ENCODE data around the gene OGFOD1. TPM values are rescaled to one million over a fixed set of nuclear protein-coding genes. Genes with fewer than 3 reads are reported as not detected.
A peak's percentile ranks its signal among the peaks of the same experiment; 100 is the strongest.

OGFOD1 gene
- polyA plus RNA-seq, 1 donor (not counting 4 experiments of a cell fraction or from before 2014, with no cell fraction given): 70.5 TPM

DNA sequence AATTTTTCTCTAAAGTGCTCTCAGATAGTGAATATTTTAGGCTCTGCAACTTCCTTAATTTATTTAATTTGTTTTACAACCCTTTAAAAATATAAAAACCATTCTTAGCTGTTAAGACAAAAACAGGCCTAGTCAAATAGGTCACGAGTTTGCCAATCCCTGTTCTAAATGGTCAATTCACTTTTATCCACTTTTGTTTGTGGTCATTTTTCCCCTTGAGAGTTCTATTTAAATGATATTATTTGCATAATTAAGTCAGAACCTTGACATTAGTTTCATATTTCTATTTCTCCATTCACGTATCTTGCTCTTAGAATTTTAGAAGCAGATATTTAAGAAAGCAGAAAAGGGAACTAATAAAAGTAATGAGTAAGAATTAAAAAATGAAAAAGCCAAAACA, 30.0 kb upstream of the OGFOD1 start:
- no peak for FAIRE-seq
- H3K4me1 ChIP-seq (ENCODE audit: control insufficient read depth, extremely low read depth, insufficient read depth, low read length): peaks cover 31% of the 10 kb centered on the region
- dilution Hi-C loops (cut with MboI; ENCODE audit: extremely low pct_ligation_motif_present, low sequenced_read_pairs): no loop called here
- H3K9ac ChIP-seq (ENCODE audit: control insufficient read depth, extremely low read depth, insufficient read depth, low read length): no peak overlapping the region
- no peaks in the 10 kb centered on the region for H3K9me1 ChIP-seq (ENCODE audit: control insufficient read depth, extremely low read depth, insufficient read depth, low read length)
- H4K20me1 ChIP-seq (ENCODE audit: control insufficient read depth, extremely low read depth, insufficient read depth, low read length): no peaks in the 10 kb centered on the region
- H3K36me3 ChIP-seq (ENCODE audit: control insufficient read depth in 2 of 2, extremely low read depth in 1 of 2, insufficient read depth in 2 of 2, low read length in 2 of 2): no peaks in the 10 kb centered on the region
- DNase-seq (ENCODE audit: low read depth, low spot score): no peak
- no peak overlapping the region for H3K27ac ChIP-seq (ENCODE audit: control insufficient read depth, insufficient read depth, low read length)
- H3K27me3 ChIP-seq (ENCODE audit: control insufficient read depth, extremely low read depth, insufficient read depth, low read length): no peaks in the 10 kb centered on the region
- TF ChIP-seq, protein P1, sequence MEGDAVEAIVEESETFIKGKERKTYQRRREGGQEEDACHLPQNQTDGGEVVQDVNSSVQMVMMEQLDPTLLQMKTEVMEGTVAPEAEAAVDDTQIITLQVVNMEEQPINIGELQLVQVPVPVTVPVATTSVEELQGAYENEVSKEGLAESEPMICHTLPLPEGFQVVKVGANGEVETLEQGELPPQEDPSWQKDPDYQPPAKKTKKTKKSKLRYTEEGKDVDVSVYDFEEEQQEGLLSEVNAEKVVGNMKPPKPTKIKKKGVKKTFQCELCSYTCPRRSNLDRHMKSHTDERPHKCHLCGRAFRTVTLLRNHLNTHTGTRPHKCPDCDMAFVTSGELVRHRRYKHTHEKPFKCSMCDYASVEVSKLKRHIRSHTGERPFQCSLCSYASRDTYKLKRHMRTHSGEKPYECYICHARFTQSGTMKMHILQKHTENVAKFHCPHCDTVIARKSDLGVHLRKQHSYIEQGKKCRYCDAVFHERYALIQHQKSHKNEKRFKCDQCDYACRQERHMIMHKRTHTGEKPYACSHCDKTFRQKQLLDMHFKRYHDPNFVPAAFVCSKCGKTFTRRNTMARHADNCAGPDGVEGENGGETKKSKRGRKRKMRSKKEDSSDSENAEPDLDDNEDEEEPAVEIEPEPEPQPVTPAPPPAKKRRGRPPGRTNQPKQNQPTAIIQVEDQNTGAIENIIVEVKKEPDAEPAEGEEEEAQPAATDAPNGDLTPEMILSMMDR (optimal IDR thresholded peaks at IDR 0.05 in 1 of 3, IDR thresholded peaks at IDR 0.05 in 1 of 3, conservative IDR thresholded peaks at IDR 0.05 in 1 of 3; ENCODE audit: extremely low read depth in 1 of 3, insufficient read depth in 2 of 3, low read length in 3 of 3): no peak
- TF ChIP-seq EZH2 (IDR thresholded peaks at IDR 0.05; ENCODE audit: low read length): no peak
- no peak overlapping the region for H3K4me2 ChIP-seq (ENCODE audit: control insufficient read depth, extremely low read depth, insufficient read depth, low read depth, low read length)
- no peak overlapping the region for H2AFZ ChIP-seq (ENCODE audit: control insufficient read depth, low read length)
- H3K4me3 ChIP-seq (ENCODE audit: control insufficient read depth in 2 of 3, extremely low read depth in 1 of 3, insufficient read depth in 2 of 3, low read depth in 1 of 3, low read length in 3 of 3): no peak overlapping the region
- H3K9me3 ChIP-seq (ENCODE audit: control insufficient read depth, low read depth, low read length): no peaks in the 10 kb centered on the region
- peaks cover 70% of the 10 kb centered on the region for H3K79me2 ChIP-seq (ENCODE audit: control insufficient read depth, insufficient read depth, low read length)

DNA sequence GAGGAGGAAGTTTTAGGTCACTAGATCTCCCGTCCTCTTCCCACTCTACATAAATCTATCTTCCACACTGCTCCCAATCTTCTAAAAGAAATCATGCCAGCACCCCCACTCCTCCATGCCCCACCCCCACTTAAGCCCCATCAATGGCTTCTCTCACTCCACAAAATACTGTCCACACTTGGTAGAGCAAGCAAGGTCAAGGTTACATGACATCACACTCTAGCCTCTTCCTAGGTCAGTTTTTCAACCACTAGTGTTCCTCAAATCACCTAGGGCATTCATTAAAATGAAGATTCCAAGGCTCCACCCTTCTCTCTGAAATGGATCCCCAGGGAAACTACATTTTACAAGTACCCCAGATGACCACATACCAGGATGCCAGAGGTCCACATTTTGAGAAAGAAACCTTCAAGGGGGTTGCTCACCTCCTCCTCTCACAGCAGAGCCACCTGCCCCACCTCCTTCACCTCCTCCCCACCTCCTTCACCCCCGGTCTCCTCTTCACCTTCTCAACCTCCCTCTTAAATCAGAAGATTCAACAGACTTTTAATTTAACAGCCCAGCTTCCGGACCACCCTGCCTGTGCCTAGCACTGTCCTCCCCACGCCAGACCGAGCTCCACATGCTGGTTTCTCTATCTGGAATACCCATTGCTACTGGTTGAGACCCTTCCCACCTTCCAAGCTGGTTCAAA, 29.2 kb upstream of the OGFOD1 start:
- H3K4me3 ChIP-seq (ENCODE audit: control insufficient read depth in 2 of 3, extremely low read depth in 1 of 3, insufficient read depth in 2 of 3, low read depth in 1 of 3, low read length in 3 of 3): no peak overlapping the region
- no peaks in the 10 kb centered on the region for H3K9me1 ChIP-seq (ENCODE audit: control insufficient read depth, extremely low read depth, insufficient read depth, low read length)
- DNase-seq (ENCODE audit: low read depth, low spot score): no peak
- TF ChIP-seq, protein P1 (optimal IDR thresholded peaks at IDR 0.05 in 1 of 3, IDR thresholded peaks at IDR 0.05 in 1 of 3, conservative IDR thresholded peaks at IDR 0.05 in 1 of 3; ENCODE audit: extremely low read depth in 1 of 3, insufficient read depth in 2 of 3, low read length in 3 of 3): no peak
- TF ChIP-seq EZH2 (IDR thresholded peaks at IDR 0.05; ENCODE audit: low read length): no peak
- H3K36me3 ChIP-seq (ENCODE audit: control insufficient read depth in 2 of 2, extremely low read depth in 1 of 2, insufficient read depth in 2 of 2, low read length in 2 of 2): no peaks in the 10 kb centered on the region
- H3K9ac ChIP-seq (ENCODE audit: control insufficient read depth, extremely low read depth, insufficient read depth, low read length): no peak overlapping the region
- no peak overlapping the region for H2AFZ ChIP-seq (ENCODE audit: control insufficient read depth, low read length)
- no peaks in the 10 kb centered on the region for H3K27me3 ChIP-seq (ENCODE audit: control insufficient read depth, extremely low read depth, insufficient read depth, low read length)
- FAIRE-seq: no peak
- H3K9me3 ChIP-seq (ENCODE audit: control insufficient read depth, low read depth, low read length): no peaks in the 10 kb centered on the region
- H3K79me2 ChIP-seq (ENCODE audit: control insufficient read depth, insufficient read depth, low read length): peaks cover 64% of the 10 kb centered on the region
- H3K27ac ChIP-seq (ENCODE audit: control insufficient read depth, insufficient read depth, low read length): no peak overlapping the region
- dilution Hi-C loops (cut with MboI; ENCODE audit: extremely low pct_ligation_motif_present, low sequenced_read_pairs): no loop called here
- no peaks in the 10 kb centered on the region for H4K20me1 ChIP-seq (ENCODE audit: control insufficient read depth, extremely low read depth, insufficient read depth, low read length)
- H3K4me2 ChIP-seq (ENCODE audit: control insufficient read depth, extremely low read depth, insufficient read depth, low read depth, low read length): peak overlapping the region; percentile 17
- H3K4me1 ChIP-seq (ENCODE audit: control insufficient read depth, extremely low read depth, insufficient read depth, low read length): peaks cover 32% of the 10 kb centered on the region
